ENCODE measurements around the gene OSBPL3.

DNA sequence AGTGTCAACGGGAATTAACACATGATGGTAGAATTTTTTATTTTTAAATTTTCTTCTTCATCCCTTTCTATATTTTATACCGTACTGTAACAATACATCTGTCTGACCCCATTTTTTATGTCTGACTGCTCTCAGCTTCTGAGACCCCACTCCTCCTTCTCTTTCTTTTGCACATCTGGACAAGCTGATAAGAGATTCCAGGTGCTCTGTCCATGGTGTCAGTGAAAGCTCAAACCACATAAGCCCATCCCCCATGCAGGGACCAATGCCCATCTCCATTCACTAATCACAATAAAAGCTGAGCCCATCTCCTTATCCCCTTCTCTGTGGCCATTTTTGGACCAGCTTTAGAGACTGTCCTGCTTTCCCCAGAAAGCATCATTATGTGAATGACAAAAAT lies 231.5 kb downstream of the OSBPL3 start:
- TF ChIP-seq, protein P1, sequence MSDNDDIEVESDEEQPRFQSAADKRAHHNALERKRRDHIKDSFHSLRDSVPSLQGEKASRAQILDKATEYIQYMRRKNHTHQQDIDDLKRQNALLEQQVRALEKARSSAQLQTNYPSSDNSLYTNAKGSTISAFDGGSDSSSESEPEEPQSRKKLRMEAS (IDR thresholded peaks at IDR 0.05; ENCODE audit: low read depth, low read length) = no peak
- TF ChIP-seq CTCF (IDR thresholded peaks at IDR 0.05; ENCODE audit: low read depth, low read length) = no peak
- TF ChIP-seq POLR2A (IDR thresholded peaks at IDR 0.05; ENCODE audit: extremely low read depth, insufficient read length) = no peak
- TF ChIP-seq MYC (IDR thresholded peaks at IDR 0.05; ENCODE audit: low read depth, low read length) = no peak
